Measurements from ENCODE around the gene TSPAN17. TPM values are rescaled to one million over a fixed set of nuclear protein-coding genes. Genes with fewer than 3 reads are reported as not detected.

TSPAN17 gene
- total and polyA plus RNA-seq, 2 donors from 2014 or later, result 32.1 to 34.3 TPM

DNA sequence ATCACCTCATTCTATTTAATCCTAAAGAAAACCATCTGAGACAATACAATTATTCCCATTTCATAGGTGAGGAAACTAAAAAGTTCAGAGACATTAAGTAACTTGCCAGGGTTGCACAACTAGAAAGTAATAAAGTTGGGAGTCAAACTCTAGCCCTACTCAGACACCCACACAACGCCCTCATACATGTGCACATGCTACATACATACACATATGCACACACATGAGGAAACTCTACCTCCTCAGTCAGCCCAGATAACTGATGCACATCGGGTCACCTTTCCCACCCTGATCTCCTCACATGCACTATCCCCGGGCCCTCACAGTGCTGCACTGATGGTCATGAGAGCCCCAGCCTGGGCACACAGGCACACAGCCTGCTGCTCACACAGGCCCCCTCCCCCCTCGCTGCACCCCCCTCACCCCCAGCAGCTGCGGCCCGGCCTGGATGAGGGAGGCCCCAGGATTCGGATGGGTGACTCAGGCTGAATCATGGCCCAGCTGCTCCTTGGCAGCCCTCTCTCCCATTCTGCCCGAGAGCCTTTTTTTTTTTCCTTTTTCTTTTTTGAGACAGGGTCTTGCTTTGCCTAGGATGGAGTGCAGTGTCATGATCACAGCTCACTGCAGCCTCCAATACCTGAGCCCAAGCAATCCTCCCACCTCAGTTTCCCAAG is 32.3 kb upstream of the TSPAN17 start:
- DNase-seq (no peak), FAIRE-seq (no peak)
- intact Hi-C loops (cut with DNase I), result no loop called here
- no peaks in the 10 kb centered on the region for H3K4me1 ChIP-seq (ENCODE audit: control insufficient read depth in 2 of 3, insufficient read depth in 2 of 3, low read depth in 1 of 3, low read length in 3 of 3)
- H3K4me3 ChIP-seq (ENCODE audit: low read length in 3 of 3), result peak overlapping the region in 1 of 3 donors; percentile 3
- H3K9me3 ChIP-seq (ENCODE audit: control insufficient read depth in 2 of 3, insufficient read depth in 1 of 3, low read length in 3 of 3), result no peaks in the 10 kb centered on the region
- H3K9ac ChIP-seq (ENCODE audit: low read length in 3 of 3), result no peak overlapping the region
- H3K27me3 ChIP-seq (ENCODE audit: control insufficient read depth, insufficient read depth, low read length), result peaks cover 11% of the 10 kb centered on the region
- no peaks in the 10 kb centered on the region for H3K36me3 ChIP-seq (ENCODE audit: control insufficient read depth in 2 of 3, insufficient read depth in 3 of 3, low read length in 3 of 3)
- no peak overlapping the region for H3K27ac ChIP-seq (ENCODE audit: low read depth in 2 of 2, low read length in 2 of 2)
- TF ChIP-seq CTCF (IDR thresholded peaks at IDR 0.05; ENCODE audit: borderline replicate concordance, extremely low read depth, insufficient read depth), result no peak

DNA sequence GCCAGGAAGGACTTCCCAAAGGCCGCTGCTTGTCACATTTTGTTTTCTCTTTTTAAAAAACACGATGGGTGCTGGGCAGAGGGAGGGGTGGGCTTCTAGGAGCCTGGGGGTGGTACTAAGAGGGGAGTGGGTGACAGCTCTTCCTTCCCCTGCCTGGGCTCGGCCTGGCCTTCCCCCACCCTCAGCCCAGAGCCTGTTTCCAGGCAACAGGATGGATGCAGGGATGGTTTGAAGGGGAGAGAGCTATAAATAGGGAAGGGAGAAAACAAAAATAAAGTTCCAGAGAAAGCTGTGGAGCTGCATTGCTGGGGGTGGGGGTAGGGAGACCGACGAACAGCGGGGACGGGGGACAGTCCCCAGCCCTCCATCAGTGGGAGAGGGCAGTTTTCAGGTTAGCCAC is 30.8 kb upstream of the TSPAN17 start:
- no peak overlapping the region for H3K9ac ChIP-seq (ENCODE audit: low read length in 3 of 3)
- FAIRE-seq (no peak), DNase-seq (no peak)
- TF ChIP-seq CTCF (IDR thresholded peaks at IDR 0.05; ENCODE audit: borderline replicate concordance, extremely low read depth, insufficient read depth), result no peak
- H3K36me3 ChIP-seq (ENCODE audit: control insufficient read depth in 2 of 3, insufficient read depth in 3 of 3, low read length in 3 of 3), result no peaks in the 10 kb centered on the region
- no peaks in the 10 kb centered on the region for H3K4me1 ChIP-seq (ENCODE audit: control insufficient read depth in 2 of 3, insufficient read depth in 2 of 3, low read depth in 1 of 3, low read length in 3 of 3)
- H3K27me3 ChIP-seq (ENCODE audit: control insufficient read depth, insufficient read depth, low read length), result peaks cover 17% of the 10 kb centered on the region
- H3K4me3 ChIP-seq (ENCODE audit: low read length in 3 of 3), result no peak overlapping the region
- no peaks in the 10 kb centered on the region for H3K9me3 ChIP-seq (ENCODE audit: control insufficient read depth in 2 of 3, insufficient read depth in 1 of 3, low read length in 3 of 3)
- H3K27ac ChIP-seq (ENCODE audit: low read depth in 2 of 2, low read length in 2 of 2), result no peak overlapping the region
- intact Hi-C loops (cut with DNase I), result no loop called here

- intact Hi-C loops (cut with DNase I), result no loop called here
- DNase-seq (peak in 1 of 5 donors; percentile 49), FAIRE-seq (no peak)
- Histone ChIP-seq H3K9me3 (ENCODE audit: control insufficient read depth in 2 of 3, insufficient read depth in 1 of 3, low read length in 3 of 3) (no peaks in the 10 kb centered on the region), H3K9ac (ENCODE audit: low read length in 3 of 3) (no peak overlapping the region), H3K4me3 (ENCODE audit: low read length in 3 of 3) (no peak overlapping the region), H3K27me3 (ENCODE audit: control insufficient read depth, insufficient read depth, low read length) (peaks cover 17% of the 10 kb centered on the region), H3K36me3 (ENCODE audit: control insufficient read depth in 2 of 3, insufficient read depth in 3 of 3, low read length in 3 of 3) (no peaks in the 10 kb centered on the region), H3K27ac (ENCODE audit: low read depth in 2 of 2, low read length in 2 of 2) (no peak overlapping the region), H3K4me1 (ENCODE audit: control insufficient read depth in 2 of 3, insufficient read depth in 2 of 3, low read depth in 1 of 3, low read length in 3 of 3) (no peaks in the 10 kb centered on the region)
- no peak for TF ChIP-seq CTCF (IDR thresholded peaks at IDR 0.05; ENCODE audit: borderline replicate concordance, extremely low read depth, insufficient read depth)
Observed at GRCh38 chr5:176618783-176619182, 28.5 kb upstream of the TSPAN17 start.

DNA sequence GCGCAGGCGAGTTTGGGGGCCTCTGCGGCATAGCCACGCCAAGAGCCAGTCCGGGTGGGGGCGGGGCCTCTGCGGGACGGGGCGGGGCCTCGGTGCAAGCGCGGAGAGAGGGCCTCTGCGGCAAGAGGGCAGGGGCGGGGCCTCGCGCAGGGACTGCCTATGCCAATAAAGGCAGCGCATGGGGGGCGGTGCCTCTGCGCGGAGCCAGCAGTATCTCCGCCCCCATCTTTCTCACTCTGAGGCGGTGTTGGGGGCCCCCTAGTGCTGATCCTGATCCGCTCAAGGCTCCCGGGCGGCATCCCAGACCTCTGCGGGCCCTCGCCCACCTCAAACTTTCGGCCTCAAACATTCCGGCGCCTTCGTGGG is 28.1 kb upstream of the TSPAN17 start:
- H3K36me3 ChIP-seq (ENCODE audit: control insufficient read depth in 2 of 3, insufficient read depth in 3 of 3, low read length in 3 of 3), result no peaks in the 10 kb centered on the region
- H3K9me3 ChIP-seq (ENCODE audit: control insufficient read depth in 2 of 3, insufficient read depth in 1 of 3, low read length in 3 of 3), result no peaks in the 10 kb centered on the region
- H3K4me3 ChIP-seq (ENCODE audit: low read length in 3 of 3), result no peak overlapping the region
- intact Hi-C loops (cut with DNase I), result no loop called here
- peaks cover 17% of the 10 kb centered on the region for H3K27me3 ChIP-seq (ENCODE audit: control insufficient read depth, insufficient read depth, low read length)
- H3K4me1 ChIP-seq (ENCODE audit: control insufficient read depth in 2 of 3, insufficient read depth in 2 of 3, low read depth in 1 of 3, low read length in 3 of 3), result no peaks in the 10 kb centered on the region
- peak; percentile 83 to 94 (median 91) for DNase-seq
- TF ChIP-seq CTCF (IDR thresholded peaks at IDR 0.05; ENCODE audit: borderline replicate concordance, extremely low read depth, insufficient read depth), result no peak
- H3K9ac ChIP-seq (ENCODE audit: low read length in 3 of 3), result no peak overlapping the region
- no peak for FAIRE-seq
- H3K27ac ChIP-seq (ENCODE audit: low read depth in 2 of 2, low read length in 2 of 2), result no peak overlapping the region
